Naive thymus-derived CD4-positive, alpha-beta T cell (primary cell): Measurements from ENCODE around the gene MYF5. TPM values are rescaled to one million over a fixed set of nuclear protein-coding genes. Genes with fewer than 3 reads are reported as not detected.
"Not testable (repeated sequence)": the region's sequence is repeated elsewhere in the genome, so short reads cannot be mapped to it uniquely, and the experiment has no call there.

Experiments used
- ATAC-seq: fragments of 150-1000 bp; cut with Tn5 transposase; 2 replicates; pipeline ENCODE4 v1.10.0; 2021; ENCODE audit warnings: mild to moderate bottlenecking, moderate library complexity
- CTCF ChIA-PET: fragments of 350-600 bp; sonication (Branson Sonifier 250); formaldehyde crosslinking; loops from one replicate; lab custom pipeline; 2021; ENCODE audit warnings: antibody characterized with exemption; lab: Charles Lee
- POLR2A ChIA-PET: fragments of 350-600 bp; sonication (Branson Sonifier 250); formaldehyde crosslinking; loops from one replicate; lab custom pipeline; 2021; ENCODE audit warnings: antibody characterized with exemption, inconsistent platforms; lab: Charles Lee
- DNase-seq, 9 donors: peaks; one replicate each; pipeline versions ENCODE4 v3.0.0 to v3.0.0-alpha.2; 2020 to 2022; ENCODE audit warnings: mixed read lengths in 1 of 9
- H3K27ac ChIP-seq: one replicate; pipeline ENCODE4 v1.7.0; 2013; ENCODE audit warnings: mild to moderate bottlenecking, low read depth, low read length, moderate library complexity
- H3K27me3 ChIP-seq, 2 donors: one replicate each; pipeline ENCODE4 v1.7.0; 2013; ENCODE audit warnings: low read length in 2 of 2, mild to moderate bottlenecking in 2 of 2, moderate library complexity in 2 of 2; ENCODE audit not compliant: control insufficient read depth in 2 of 2, insufficient read depth in 2 of 2
- H3K36me3 ChIP-seq, 3 experiments: 1 replicate in 2 of 3; 2 replicates in 1 of 3; pipeline ENCODE4 v1.7.0; 2013; ENCODE audit warnings: low read length in 3 of 3, mild to moderate bottlenecking in 3 of 3, moderate library complexity in 1 of 3; ENCODE audit not compliant: insufficient read depth in 3 of 3, control insufficient read depth in 2 of 3
- H3K4me1 ChIP-seq, 2 donors: one replicate each; pipeline ENCODE4 v1.7.0; 2013; ENCODE audit warnings: low read length in 2 of 2, mild to moderate bottlenecking in 2 of 2, moderate library complexity in 1 of 2; ENCODE audit not compliant: control insufficient read depth in 2 of 2, insufficient read depth in 2 of 2
- H3K4me3 ChIP-seq: 2 replicates; pipeline ENCODE4 v1.7.0; 2013; ENCODE audit warnings: mild to moderate bottlenecking, low read length
- H3K9me3 ChIP-seq, 3 experiments: 1 replicate in 2 of 3; 2 replicates in 1 of 3; pipeline ENCODE4 v1.7.0; 2013; ENCODE audit warnings: low read length in 3 of 3; ENCODE audit not compliant: control insufficient read depth in 2 of 3
- H3K27ac Mint-ChIP-seq, 9 donors: one replicate each; pipeline ENCODE4 v1.8.0; 2020 to 2022; ENCODE audit warnings: mixed read lengths in 9 of 9, mild to moderate bottlenecking in 8 of 9, moderate library complexity in 5 of 9, inconsistent platforms in 2 of 9
- H3K27me3 Mint-ChIP-seq, 5 donors: one replicate each; pipeline ENCODE4 v1.8.0; 2021 to 2022; ENCODE audit warnings: mixed read lengths in 5 of 5, mild to moderate bottlenecking in 1 of 5
- H3K36me3 Mint-ChIP-seq, 5 donors: one replicate each; pipeline ENCODE4 v1.8.0; 2020 to 2022; ENCODE audit warnings: mixed read lengths in 5 of 5, mild to moderate bottlenecking in 3 of 5, inconsistent platforms in 1 of 5
- H3K4me1 Mint-ChIP-seq, 7 donors: one replicate each; pipeline ENCODE4 v1.8.0; 2020 to 2022; ENCODE audit warnings: mixed read lengths in 7 of 7, mild to moderate bottlenecking in 3 of 7, inconsistent platforms in 1 of 7
- H3K4me3 Mint-ChIP-seq, 10 donors: one replicate each; pipeline ENCODE4 v1.8.0; 2020 to 2022; ENCODE audit warnings: mild to moderate bottlenecking in 10 of 10, mixed read lengths in 10 of 10, moderate library complexity in 6 of 10, inconsistent platforms in 2 of 10
- H3K9me3 Mint-ChIP-seq, 11 donors: one replicate each; pipeline ENCODE4 v1.8.0; 2020 to 2022; ENCODE audit warnings: mixed read lengths in 11 of 11, mild to moderate bottlenecking in 4 of 11, inconsistent platforms in 1 of 11, moderate library complexity in 1 of 11
- intact Hi-C, 2 donors: fragments of 100-400 bp; cut with micrococcal nuclease; formaldehyde crosslinking; loops; one replicate each; pipeline ENCODE4 v1.15.1; 2023
- polyA plus RNA-seq, 2 donors: library from polyadenylated mRNA; unstranded; fragments of 300-500 nt; fragmentation: Illumina TruSeq; gene quantifications; one replicate each; pipeline ENCODE4 v1.2.3, GENCODE V29; 2021
- total RNA-seq, 6 experiments: library from RNA in 5 of 6; stranded (reverse) in 5 of 6; gene quantifications; 1 replicate in 5 of 6; 2 replicates in 1 of 6; pipeline ENCODE4 v1.2.3 and lab custom pipeline; 2021 to 2026

MYF5 gene
- total RNA-seq (not detected), polyA plus RNA-seq (not detected), total RNA-seq (lab: John Stamatoyannopoulos, UW) (not detected)

DNA sequence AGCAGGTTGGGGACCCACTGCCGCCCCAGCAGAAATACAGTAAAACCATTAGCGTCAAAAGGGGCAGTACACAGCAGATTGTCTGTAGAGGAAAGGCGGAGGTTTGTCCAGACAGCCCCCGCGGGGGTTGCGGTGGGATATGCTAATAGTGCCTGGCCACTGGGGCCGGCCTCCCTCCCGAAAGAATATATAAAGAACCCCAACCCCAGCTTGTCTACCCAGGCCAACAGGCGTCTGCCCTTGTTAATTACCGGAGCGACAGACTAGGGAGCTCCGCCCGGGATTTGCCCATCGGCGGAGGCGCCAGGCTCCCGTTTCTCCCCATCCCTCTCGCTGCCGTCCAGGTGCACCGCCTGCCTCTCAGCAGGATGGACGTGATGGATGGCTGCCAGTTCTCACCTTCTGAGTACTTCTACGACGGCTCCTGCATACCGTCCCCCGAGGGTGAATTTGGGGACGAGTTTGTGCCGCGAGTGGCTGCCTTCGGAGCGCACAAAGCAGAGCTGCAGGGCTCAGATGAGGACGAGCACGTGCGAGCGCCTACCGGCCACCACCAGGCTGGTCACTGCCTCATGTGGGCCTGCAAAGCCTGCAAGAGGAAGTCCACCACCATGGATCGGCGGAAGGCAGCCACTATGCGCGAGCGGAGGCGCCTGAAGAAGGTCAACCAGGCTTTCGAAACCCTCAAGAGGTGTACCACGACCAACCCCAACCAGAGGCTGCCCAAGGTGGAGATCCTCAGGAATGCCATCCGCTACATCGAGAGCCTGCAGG lies at the start of gene MYF5:
Gene MYF5, plus strand, starts transcription at position 217 of the 774 bp plus-strand sequence. Its CDS starts 152 bp downstream, at position 369.
- intact Hi-C loops, result no loop called here
- Mint-ChIP-seq H3K4me1 (no peaks in the 10 kb centered on the region), H3K36me3 (peaks cover 0 to 4% (median 0%) of the 10 kb centered on the region in 5 donors), H3K4me3 (no peak within 1 kb of the TSS), H3K27me3 (peaks cover 36 to 45% (median 37%) of the 10 kb centered on the region in 5 donors), H3K9me3 (peaks cover 0 to 23% (median 5%) of the 10 kb centered on the region in 11 donors), H3K27ac (no peak within 1 kb of the TSS)
- Histone ChIP-seq H3K27me3 (peaks cover 0 to 3% of the 10 kb centered on the region in 2 donors), H3K36me3 (no peaks in the 10 kb centered on the region), H3K27ac (no peak within 1 kb of the TSS), H3K9me3 (no peaks in the 10 kb centered on the region), H3K4me3 (no peak within 1 kb of the TSS), H3K4me1 (no peaks in the 10 kb centered on the region)
- ChIA-PET CTCF (no interaction called here), POLR2A (no interaction called here)
- ATAC-seq, result no peak
- no peak for DNase-seq

DNA sequence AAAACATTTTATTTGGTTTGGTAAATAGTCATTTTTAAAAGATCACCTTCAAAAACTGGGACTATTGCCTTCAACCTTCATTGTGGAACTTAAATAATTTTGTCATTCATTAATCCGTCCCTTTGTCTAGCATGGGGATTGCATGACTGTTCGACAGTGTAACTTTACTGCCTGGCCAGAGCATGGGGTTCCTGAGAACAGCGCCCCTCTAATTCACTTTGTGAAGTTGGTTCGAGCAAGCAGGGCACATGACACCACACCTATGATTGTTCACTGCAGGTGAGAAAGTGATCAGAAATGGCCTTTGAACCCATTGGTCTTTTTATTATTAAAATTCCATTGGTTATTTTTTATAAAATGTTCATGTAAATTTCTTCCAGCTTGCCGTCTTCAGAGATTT lies 46.5 kb upstream of the MYF5 start:
- intact Hi-C loops, result no loop called here
- Mint-ChIP-seq H3K4me1 (no peaks in the 10 kb centered on the region), H3K36me3 (no peaks in the 10 kb centered on the region), H3K27ac (no peak overlapping the region), H3K9me3 (peaks cover 0 to 26% (median 0%) of the 10 kb centered on the region in 11 donors), H3K4me3 (no peak overlapping the region), H3K27me3 (no peaks in the 10 kb centered on the region)
- H3K4me3 ChIP-seq, result no peak overlapping the region
- ChIA-PET CTCF (no interaction called here), POLR2A (no interaction called here)
- H3K9me3 ChIP-seq, result no peaks in the 10 kb centered on the region
- no peaks in the 10 kb centered on the region for H3K4me1 ChIP-seq
- no peaks in the 10 kb centered on the region for H3K36me3 ChIP-seq
- no peaks in the 10 kb centered on the region for H3K27me3 ChIP-seq
- H3K27ac ChIP-seq, result no peak overlapping the region
- DNase-seq (no peak), ATAC-seq (no peak)

DNA sequence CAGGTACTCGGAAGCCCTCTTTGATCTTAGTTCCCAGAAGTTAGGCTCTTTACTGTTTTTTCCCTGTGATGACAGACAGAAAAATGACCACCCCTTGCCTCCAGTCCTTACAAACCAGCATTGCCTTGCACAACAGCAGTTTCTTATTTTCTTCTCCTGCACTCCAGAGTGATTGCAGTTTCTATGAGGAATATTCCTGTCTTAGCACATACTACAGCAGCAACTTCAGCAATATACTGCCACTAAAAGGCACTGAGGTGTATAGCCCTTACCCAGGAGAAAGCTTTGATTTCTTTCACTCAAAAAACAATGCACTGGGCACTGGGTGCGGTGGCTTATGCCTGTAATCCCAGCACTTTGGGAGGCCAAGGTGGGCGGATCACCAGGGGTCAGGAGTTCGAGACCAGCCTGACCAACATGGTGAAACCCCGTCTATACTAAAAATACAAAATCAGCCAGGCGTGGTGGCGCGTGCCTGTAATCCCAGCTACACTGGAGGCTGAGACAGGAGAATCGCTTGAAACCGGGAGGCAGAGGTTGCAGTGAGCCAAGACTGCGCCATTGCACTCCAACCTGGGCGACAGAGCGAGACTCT lies 40.6 kb upstream of the MYF5 start:
- H3K36me3 ChIP-seq, H3K36me3 Mint-ChIP-seq, POLR2A ChIA-PET, H3K9me3 ChIP-seq, ATAC-seq, DNase-seq, H3K4me1 Mint-ChIP-seq, intact Hi-C loops, H3K27ac ChIP-seq, H3K27ac Mint-ChIP-seq, H3K27me3 Mint-ChIP-seq, H3K4me3 ChIP-seq, H3K27me3 ChIP-seq, H3K4me1 ChIP-seq, CTCF ChIA-PET, H3K4me3 Mint-ChIP-seq: not testable (repeated sequence)
- peaks cover 0 to 10% (median 0%) of the 10 kb centered on the region in 11 donors for H3K9me3 Mint-ChIP-seq

- Mint-ChIP-seq H3K27ac (no peak overlapping the region), H3K27me3 (no peaks in the 10 kb centered on the region), H3K4me3 (no peak overlapping the region), H3K9me3 (peaks cover 0 to 8% (median 0%) of the 10 kb centered on the region in 11 donors), H3K4me1 (no peaks in the 10 kb centered on the region), H3K36me3 (no peaks in the 10 kb centered on the region)
- no peaks in the 10 kb centered on the region for H3K4me1 ChIP-seq
- POLR2A ChIA-PET, result no interaction called here
- H3K4me3 ChIP-seq, result no peak overlapping the region
- no peaks in the 10 kb centered on the region for H3K36me3 ChIP-seq
- intact Hi-C loops, result no loop called here
- ATAC-seq (no peak), DNase-seq (no peak)
- no peak overlapping the region for H3K27ac ChIP-seq
- no peaks in the 10 kb centered on the region for H3K9me3 ChIP-seq
- H3K27me3 ChIP-seq, result no peaks in the 10 kb centered on the region
- CTCF ChIA-PET, result no interaction called here
Measured at GRCh38 chr12:80676856-80677255, 39.9 kb upstream of the MYF5 start.

GRCh38 chr12:80677994-80678393 lies 38.7 kb upstream of the MYF5 start:
- Mint-ChIP-seq H3K27ac (no peak overlapping the region), H3K4me1 (no peaks in the 10 kb centered on the region), H3K4me3 (no peak overlapping the region), H3K36me3 (no peaks in the 10 kb centered on the region), H3K27me3 (no peaks in the 10 kb centered on the region), H3K9me3 (peaks cover 0 to 3% (median 0%) of the 10 kb centered on the region in 11 donors)
- H3K27ac ChIP-seq, result no peak overlapping the region
- no peaks in the 10 kb centered on the region for H3K9me3 ChIP-seq
- no peak overlapping the region for H3K4me3 ChIP-seq
- H3K4me1 ChIP-seq, result no peaks in the 10 kb centered on the region
- H3K27me3 ChIP-seq, result no peaks in the 10 kb centered on the region
- POLR2A ChIA-PET, result no interaction called here
- intact Hi-C loops, result no loop called here
- ATAC-seq (no peak), DNase-seq (no peak)
- H3K36me3 ChIP-seq, result no peaks in the 10 kb centered on the region
- CTCF ChIA-PET, result no interaction called here

DNA sequence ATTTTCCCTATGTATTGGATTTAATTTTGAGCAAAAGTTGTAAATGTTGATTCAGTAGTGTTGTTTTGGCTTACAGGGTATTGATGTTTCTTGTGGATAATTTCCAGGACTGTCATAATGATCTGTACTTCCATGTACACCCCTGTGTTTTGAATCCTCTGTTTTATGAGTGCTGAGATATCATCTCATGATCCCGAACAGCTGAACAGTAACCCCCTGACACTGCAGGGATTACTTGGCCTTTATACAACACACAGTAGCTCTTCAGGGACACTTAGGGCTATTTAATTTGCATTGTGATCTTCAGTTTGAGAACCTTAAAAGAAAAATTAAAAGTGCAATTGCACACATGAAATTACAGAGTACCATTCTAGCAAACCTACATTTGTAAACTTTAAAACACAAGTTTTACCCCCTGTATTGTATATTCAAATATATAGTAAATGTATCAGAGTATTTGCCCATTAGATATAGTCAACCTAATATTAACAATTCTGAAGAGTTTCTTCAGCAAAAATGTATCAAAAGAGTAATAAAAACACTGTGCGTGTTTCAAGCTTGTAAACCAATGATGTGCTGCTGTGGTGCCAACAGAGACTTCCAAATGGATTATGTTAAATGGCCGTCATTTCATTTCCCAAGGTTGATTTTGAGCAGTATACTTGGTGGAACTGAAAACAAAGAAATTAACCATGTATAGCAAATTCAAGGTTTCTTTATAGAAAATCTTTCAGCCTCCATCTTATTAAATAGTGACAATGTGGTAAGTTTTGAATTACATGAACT lies 37.2 kb upstream of the MYF5 start:
- Histone ChIP-seq H3K36me3 (no peaks in the 10 kb centered on the region), H3K4me1 (no peaks in the 10 kb centered on the region), H3K4me3 (no peak overlapping the region), H3K9me3 (no peaks in the 10 kb centered on the region), H3K27me3 (no peaks in the 10 kb centered on the region), H3K27ac (no peak overlapping the region)
- intact Hi-C loops, result no loop called here
- H3K27me3 Mint-ChIP-seq, result no peaks in the 10 kb centered on the region
- ChIA-PET POLR2A (no interaction called here), CTCF (interaction anchor here (0.6 kb wide), 1 partner anchor 25 kb away, joined by 6 read pairs; no protein-coding TSS in a partner anchor)
- H3K9me3 Mint-ChIP-seq, result no peaks in the 10 kb centered on the region
- H3K36me3 Mint-ChIP-seq, result no peaks in the 10 kb centered on the region
- H3K4me3 Mint-ChIP-seq, result no peak overlapping the region
- no peaks in the 10 kb centered on the region for H3K4me1 Mint-ChIP-seq
- H3K27ac Mint-ChIP-seq, result no peak overlapping the region
- ATAC-seq (no peak), DNase-seq (no peak)
